B cell (primary cell): ENCODE data around the gene TIMMDC1. TPM values are rescaled to one million over a fixed set of nuclear protein-coding genes. Genes with fewer than 3 reads are reported as not detected.

ENCODE experiments used
- ATAC-seq: fragments of 200-7000 bp; cut with Tn5 transposase; one replicate; pipeline ENCODE4 v1.10.0; 2021; ENCODE audit warnings: low read depth, mild to moderate bottlenecking, moderate number of reproducible peaks, moderate library complexity
- CTCF ChIA-PET: fragments of 350-600 bp; sonication (Branson Sonifier 250); formaldehyde crosslinking; loops from one replicate; lab custom pipeline; 2021; ENCODE audit warnings: antibody characterized with exemption, inconsistent platforms; lab: Charles Lee
- POLR2A ChIA-PET: fragments of 350-600 bp; sonication (Branson Sonifier 250); formaldehyde crosslinking; loops from one replicate; lab custom pipeline; 2021; ENCODE audit warnings: antibody characterized with exemption; lab: Charles Lee
- DNase-seq: peaks from one replicate; pipeline ENCODE4 v3.0.0; 2013
- H2AFZ ChIP-seq: 2 replicates; pipeline ENCODE4 v1.6.1; 2012; ENCODE audit warnings: mild to moderate bottlenecking, low read depth, low read length; ENCODE audit not compliant: insufficient read depth, poor library complexity, severe bottlenecking
- H3K27ac ChIP-seq, 2 donors: 1 replicate in 1 of 2; 2 replicates in 1 of 2; pipeline ENCODE4 v1.5.1; 2012 to 2013; ENCODE audit warnings: low read length in 2 of 2, mild to moderate bottlenecking in 2 of 2, moderate library complexity in 1 of 2
- H3K27me3 ChIP-seq, 4 experiments: fragments of 200-600 bp in 1 of 4; sonication (generic) in 1 of 4; replicated peaks in 1 of 4; 1 replicate in 2 of 4; 2 replicates in 2 of 4; pipeline versions ENCODE4 v1.6.1 to v1.7.0; 2013 to 2016; ENCODE audit warnings: low read length in 3 of 4, mild to moderate bottlenecking in 2 of 4, mixed read lengths in 1 of 4, moderate library complexity in 1 of 4; ENCODE audit not compliant: insufficient read depth in 4 of 4, control insufficient read depth in 3 of 4; ENCODE audit errors: control extremely low read depth in 1 of 4
- H3K36me3 ChIP-seq, 2 experiments: replicated peaks in 1 of 2; 1 replicate in 1 of 2; 2 replicates in 1 of 2; pipeline versions ENCODE4 v1.6.1 to v1.7.1; 2013; ENCODE audit warnings: low read length in 1 of 2; ENCODE audit not compliant: insufficient read depth in 2 of 2, control insufficient read depth in 1 of 2; ENCODE audit errors: control extremely low read depth in 1 of 2, extremely low read depth in 1 of 2
- H3K4me1 ChIP-seq, 2 donors: fragments of 200-600 bp in 1 of 2; sonication (generic) in 1 of 2; 1 replicate in 1 of 2; 2 replicates in 1 of 2; pipeline versions ENCODE4 v1.5.1 to v1.6.1; 2013 to 2017; ENCODE audit warnings: low read length in 2 of 2; ENCODE audit not compliant: control insufficient read depth in 2 of 2, insufficient read depth in 2 of 2
- H3K4me2 ChIP-seq: replicated peaks from 2 replicates; pipeline ENCODE3; 2012; ENCODE audit warnings: mild to moderate bottlenecking, low read depth, low read length; ENCODE audit not compliant: poor library complexity, severe bottlenecking
- H3K4me3 ChIP-seq, 5 experiments: fragments of 200-600 bp in 1 of 5; sonication (generic) in 1 of 5; 1 replicate in 3 of 5; 2 replicates in 2 of 5; pipeline versions ENCODE4 v1.5.1 to v1.7.0; 2011 to 2016; ENCODE audit warnings: low read length in 4 of 5, mild to moderate bottlenecking in 4 of 5, low read depth in 2 of 5, control low read depth in 1 of 5, moderate library complexity in 1 of 5; ENCODE audit not compliant: insufficient read depth in 1 of 5; ENCODE audit errors: control extremely low read depth in 1 of 5, extremely low read depth in 1 of 5
- H3K79me2 ChIP-seq: fragments of 200-600 bp; sonication (generic); one replicate; pipeline ENCODE4 v1.6.0; 2016; ENCODE audit warnings: low read length; ENCODE audit not compliant: control insufficient read depth, insufficient read depth
- H3K9ac ChIP-seq: fragments of 200-600 bp; sonication (generic); 2 replicates; pipeline ENCODE4 v1.6.1; 2017; ENCODE audit warnings: mild to moderate bottlenecking, low read length, moderate library complexity
- H3K9me3 ChIP-seq, 3 donors: one replicate each; pipeline versions ENCODE4 v1.6.1 to v1.7.1; 2013; ENCODE audit warnings: low read length in 2 of 3; ENCODE audit not compliant: control insufficient read depth in 2 of 3, insufficient read depth in 1 of 3; ENCODE audit errors: control extremely low read depth in 1 of 3
- H4K20me1 ChIP-seq: 2 replicates; pipeline ENCODE4 v1.6.0; 2012; ENCODE audit warnings: mild to moderate bottlenecking, low read length; ENCODE audit not compliant: insufficient read depth, control insufficient read depth, poor library complexity, severe bottlenecking
- H3K27ac Mint-ChIP-seq: one replicate; pipeline ENCODE4 v1.8.0; 2021; ENCODE audit warnings: mixed read lengths
- H3K27me3 Mint-ChIP-seq: one replicate; pipeline ENCODE4 v1.8.0; 2021; ENCODE audit warnings: mixed read lengths
- H3K4me1 Mint-ChIP-seq: one replicate; pipeline ENCODE4 v1.8.0; 2021; ENCODE audit warnings: mixed read lengths
- H3K4me3 Mint-ChIP-seq: one replicate; pipeline ENCODE4 v1.8.0; 2021; ENCODE audit warnings: mixed read lengths
- H3K9me3 Mint-ChIP-seq: one replicate; pipeline ENCODE4 v1.8.0; 2022; ENCODE audit warnings: mixed read lengths; ENCODE audit not compliant: insufficient read depth
- CTCF ChIP-seq: fragments of 200-600 bp; IDR thresholded peaks from one replicate; pipeline ENCODE4 v1.8.0; 2022; ENCODE audit warnings: antibody characterized with exemption, mild to moderate bottlenecking
- EZH2 ChIP-seq: IDR thresholded peaks from 2 replicates; pipeline ENCODE4 v1.6.1; 2012; ENCODE audit warnings: borderline replicate concordance, low read depth, mild to moderate bottlenecking, moderate library complexity, low read length; ENCODE audit not compliant: insufficient read depth, poor library complexity, severe bottlenecking
- WGBS: methylation state at CpG from one replicate; pipeline ENCODE4 v1.1.5; 2013; ENCODE audit warnings: missing lambda C conversion rate; ENCODE audit not compliant: insufficient coverage; 5-methylcytosine and 5-hydroxymethylcytosine counted together
- intact Hi-C: fragments of 100-400 bp; cut with micrococcal nuclease; formaldehyde crosslinking; loops from one replicate; pipeline ENCODE4 v1.10.0; 2022
- polyA plus RNA-seq: library from polyadenylated mRNA; depleted of rRNA; stranded (reverse); fragments of >200 nt; gene quantifications from 2 replicates; pipeline ENCODE4 v1.2.3, GENCODE V29; 2012
- total RNA-seq, 2 donors: library from RNA; stranded (reverse); fragments of 120-200 nt in 1 of 2; gene quantifications; 1 replicate in 1 of 2; 2 replicates in 1 of 2; pipeline versions ENCODE4 v1.2.3 to v1.2.4, GENCODE V29; 2013 to 2022

TIMMDC1 gene
- total and polyA plus RNA-seq, 2 donors (not counting 1 experiment from before 2014, with no cell fraction given): 50.5 to 58.5 TPM

GRCh38 chr3:119518026-119518425, 19.7 kb downstream of the TIMMDC1 start:
- H3K79me2 ChIP-seq: no peaks in the 10 kb centered on the region
- peaks cover 0 to 8% (median 2%) of the 10 kb centered on the region in 3 donors for H3K9me3 ChIP-seq
- H3K27me3 Mint-ChIP-seq: no peaks in the 10 kb centered on the region
- H3K27ac Mint-ChIP-seq: no peak overlapping the region
- POLR2A ChIA-PET: interaction anchor here (0.7 to 1.0 kb wide), 2 partner anchors 42 to 163 kb away, joined by 5 read pairs; no protein-coding TSS in a partner anchor
- CTCF ChIA-PET: no interaction called here
- no peak for ATAC-seq
- no peak overlapping the region for H3K4me3 Mint-ChIP-seq
- no peak overlapping the region for H3K27ac ChIP-seq
- H3K9me3 Mint-ChIP-seq: no peaks in the 10 kb centered on the region
- H3K4me3 ChIP-seq: no peak overlapping the region
- no peaks in the 10 kb centered on the region for H4K20me1 ChIP-seq
- H3K4me1 Mint-ChIP-seq: peaks cover 2% of the 10 kb centered on the region
- no peak overlapping the region for H3K4me2 ChIP-seq
- no peak for DNase-seq
- no peak overlapping the region for H3K9ac ChIP-seq
- H2AFZ ChIP-seq: no peak overlapping the region
- H3K27me3 ChIP-seq: no peaks in the 10 kb centered on the region
- TF ChIP-seq CTCF (no peak), EZH2 (no peak)
- WGBS: no CpG with 5 or more reads among the region's 1 CpG
- intact Hi-C loops: no loop called here
- H3K36me3 ChIP-seq: peaks cover 12 to 71% of the 10 kb centered on the region in 2 experiments
- H3K4me1 ChIP-seq: no peaks in the 10 kb centered on the region

- Histone ChIP-seq H4K20me1 (no peaks in the 10 kb centered on the region), H3K27me3 (no peaks in the 10 kb centered on the region), H3K9ac (no peak overlapping the region), H3K4me3 (no peak overlapping the region), H2AFZ (no peak overlapping the region), H3K36me3 (peaks cover 9 to 48% of the 10 kb centered on the region in 2 experiments), H3K9me3 (peaks cover 0 to 5% (median 2%) of the 10 kb centered on the region in 3 donors), H3K4me2 (no peak overlapping the region), H3K4me1 (no peaks in the 10 kb centered on the region), H3K79me2 (no peaks in the 10 kb centered on the region), H3K27ac (peak overlapping the region in 1 of 2 donors; percentile 14)
- H3K27me3 Mint-ChIP-seq: no peaks in the 10 kb centered on the region
- TF ChIP-seq EZH2: no peak
- peak; percentile 54 for TF ChIP-seq CTCF
- no peak overlapping the region for H3K27ac Mint-ChIP-seq
- ChIA-PET CTCF (interaction anchor here (0.9 to 4.7 kb wide), 7 partner anchors 14 to 170 kb away, joined by 3 to 34 read pairs (median 4); partner anchors contain the start of genes CD80 and COX17), POLR2A (no interaction called here)
- intact Hi-C loops: loop anchor here (1.0 kb wide), 2 partner anchors 34 to 156 kb away; partner anchors contain the start of gene CD80
- DNase-seq (peak; percentile 46), ATAC-seq (peak; percentile 60)
- H3K9me3 Mint-ChIP-seq: no peaks in the 10 kb centered on the region
- no peak overlapping the region for H3K4me3 Mint-ChIP-seq
- H3K4me1 Mint-ChIP-seq: no peaks in the 10 kb centered on the region
- 96% methylated on average over 2 of the region's 4 CpGs for WGBS
These were observed 26.8 kb downstream of the TIMMDC1 start for GRCh38 chr3:119524931-119525662.
